KOPT-K1 (cell line): ENCODE measurements around the gene EXD2.

Experiments used
- H3K27ac ChIP-seq: fragments of 200-600 bp; sonication (generic); 2 replicates; pipeline ENCODE4 v1.5.1; 2016; ENCODE audit warnings: antibody characterized with exemption, mild to moderate bottlenecking, low read depth, low read length; ENCODE audit not compliant: poor library complexity, severe bottlenecking
- H3K36me3 ChIP-seq: fragments of 200-600 bp; sonication (generic); 2 replicates; pipeline ENCODE4 v1.5.1; 2017; ENCODE audit warnings: antibody characterized with exemption, mild to moderate bottlenecking, low read length, moderate library complexity; ENCODE audit not compliant: insufficient read depth
- H3K9me3 ChIP-seq: fragments of 200-600 bp; sonication (generic); 2 replicates; pipeline ENCODE4 v1.5.1; 2017; ENCODE audit warnings: antibody characterized with exemption, low read length, mild to moderate bottlenecking; ENCODE audit not compliant: insufficient read depth, poor library complexity, severe bottlenecking

EXD2 gene

GRCh38 chr14:69259168-69259526 is 67.8 kb downstream of the EXD2 start:
- Histone ChIP-seq H3K36me3 (no peaks in the 10 kb centered on the region), H3K27ac (no peak overlapping the region), H3K9me3 (no peaks in the 10 kb centered on the region)

- Histone ChIP-seq H3K27ac (no peak within 1 kb of the TSS), H3K9me3 (no peaks in the 10 kb centered on the region), H3K36me3 (no peaks in the 10 kb centered on the region)
These were observed 68.4 kb downstream of the EXD2 start, which contains the start of gene GALNT16 for GRCh38 chr14:69259527-69260189. Gene GALNT16, plus strand, starts transcription at chr14:69260158. Its CDS starts 133 bp downstream, at chr14:69260291.

GRCh38 chr14:69260190-69260860 is 69.0 kb downstream of the EXD2 start:
- Histone ChIP-seq H3K9me3 (no peaks in the 10 kb centered on the region), H3K27ac (no peak overlapping the region), H3K36me3 (no peaks in the 10 kb centered on the region)

GRCh38 chr14:69260861-69261564 is 69.7 kb downstream of the EXD2 start:
- Histone ChIP-seq H3K27ac (no peak overlapping the region), H3K9me3 (no peaks in the 10 kb centered on the region), H3K36me3 (no peaks in the 10 kb centered on the region)

GRCh38 chr14:69261761-69262331 is 70.5 kb downstream of the EXD2 start:
- no peak overlapping the region for H3K27ac ChIP-seq
- no peaks in the 10 kb centered on the region for H3K9me3 ChIP-seq
- H3K36me3 ChIP-seq = no peaks in the 10 kb centered on the region

GRCh38 chr14:69262516-69262915 is 71.2 kb downstream of the EXD2 start:
- Histone ChIP-seq H3K36me3 (no peaks in the 10 kb centered on the region), H3K9me3 (no peaks in the 10 kb centered on the region), H3K27ac (no peak overlapping the region)

GRCh38 chr14:69263364-69263763 is 72.1 kb downstream of the EXD2 start:
- no peaks in the 10 kb centered on the region for H3K36me3 ChIP-seq
- no peaks in the 10 kb centered on the region for H3K9me3 ChIP-seq
- no peak overlapping the region for H3K27ac ChIP-seq

GRCh38 chr14:69263771-69264170 is 72.5 kb downstream of the EXD2 start:
- H3K9me3 ChIP-seq = no peaks in the 10 kb centered on the region
- H3K27ac ChIP-seq = no peak overlapping the region
- no peaks in the 10 kb centered on the region for H3K36me3 ChIP-seq

GRCh38 chr14:69266572-69267345 is 75.5 kb downstream of the EXD2 start:
- H3K9me3 ChIP-seq = no peaks in the 10 kb centered on the region
- H3K36me3 ChIP-seq = no peaks in the 10 kb centered on the region
- no peak overlapping the region for H3K27ac ChIP-seq

- H3K36me3 ChIP-seq = no peaks in the 10 kb centered on the region
- H3K9me3 ChIP-seq = no peaks in the 10 kb centered on the region
- H3K27ac ChIP-seq = no peak overlapping the region
These were observed 76.2 kb downstream of the EXD2 start for GRCh38 chr14:69267492-69267891.

- Histone ChIP-seq H3K36me3 (no peaks in the 10 kb centered on the region), H3K27ac (no peak overlapping the region), H3K9me3 (no peaks in the 10 kb centered on the region)
These were observed 76.9 kb downstream of the EXD2 start for GRCh38 chr14:69268223-69268622.

GRCh38 chr14:69268763-69269162 is 77.5 kb downstream of the EXD2 start:
- no peak overlapping the region for H3K27ac ChIP-seq
- H3K9me3 ChIP-seq = no peaks in the 10 kb centered on the region
- no peaks in the 10 kb centered on the region for H3K36me3 ChIP-seq

GRCh38 chr14:69269381-69269780 is 78.1 kb downstream of the EXD2 start:
- Histone ChIP-seq H3K27ac (no peak overlapping the region), H3K9me3 (no peaks in the 10 kb centered on the region), H3K36me3 (no peaks in the 10 kb centered on the region)

GRCh38 chr14:69270097-69270496 is 78.8 kb downstream of the EXD2 start:
- no peaks in the 10 kb centered on the region for H3K36me3 ChIP-seq
- no peaks in the 10 kb centered on the region for H3K9me3 ChIP-seq
- H3K27ac ChIP-seq = no peak overlapping the region
